ENCODE measurements around the gene CREG2. TPM values are rescaled to one million over a fixed set of nuclear protein-coding genes. Genes with fewer than 3 reads are reported as not detected.

CREG2 gene
- total and polyA plus RNA-seq, 7 experiments from 2014 or later: 0.56 TPM; not detected in 6

- Histone ChIP-seq H3K4me3 (ENCODE audit: low read length) (no peak overlapping the region), H3K36me3 (ENCODE audit: control insufficient read depth in 2 of 3, insufficient read depth in 3 of 3, low read length in 3 of 3) (no peaks in the 10 kb centered on the region), H3K4me1 (ENCODE audit: control insufficient read depth in 2 of 2, insufficient read depth in 2 of 2, low read length in 2 of 2) (no peaks in the 10 kb centered on the region), H3K9me3 (ENCODE audit: control insufficient read depth in 2 of 3, low read length in 3 of 3) (no peaks in the 10 kb centered on the region), H3K27me3 (ENCODE audit: control insufficient read depth in 2 of 2, insufficient read depth in 2 of 2, low read length in 2 of 2) (peaks cover 0 to 5% of the 10 kb centered on the region in 2 donors), H3K27ac (ENCODE audit: low read depth, low read length) (no peak overlapping the region)
- DNase-seq (no peak), ATAC-seq (no peak)
- Mint-ChIP-seq H3K36me3 (peaks cover 0 to 8% (median 0%) of the 10 kb centered on the region in 5 donors), H3K4me1 (peaks cover 0 to 5% (median 0%) of the 10 kb centered on the region in 7 donors), H3K27me3 (peaks cover 9 to 25% (median 22%) of the 10 kb centered on the region in 5 donors), H3K9me3 (peaks cover 0 to 4% (median 0%) of the 10 kb centered on the region in 11 donors), H3K27ac (no peak overlapping the region), H3K4me3 (no peak overlapping the region)
- ChIA-PET CTCF (interaction anchor here (0.9 kb wide), 1 partner anchor 21 kb away, joined by 3 read pairs; no protein-coding TSS in a partner anchor), POLR2A (no interaction called here)
- intact Hi-C loops (cut with micrococcal nuclease): no loop called here
These were observed 11.0 kb upstream of the CREG2 start for GRCh38 chr2:101398116-101398821.

- ChIA-PET CTCF (interaction anchor here (2.3 kb wide), 1 partner anchor 9 kb away, joined by 9 read pairs; the partner anchor contains the start of gene CREG2), POLR2A (no interaction called here)
- H3K4me1 ChIP-seq (ENCODE audit: control insufficient read depth in 2 of 2, insufficient read depth in 2 of 2, low read length in 2 of 2): no peaks in the 10 kb centered on the region
- Mint-ChIP-seq H3K4me3 (no peak overlapping the region), H3K4me1 (peaks cover 0 to 5% (median 0%) of the 10 kb centered on the region in 7 donors), H3K9me3 (peaks cover 0 to 6% (median 0%) of the 10 kb centered on the region in 11 donors), H3K36me3 (peaks cover 0 to 8% (median 0%) of the 10 kb centered on the region in 5 donors), H3K27ac (no peak overlapping the region), H3K27me3 (peaks cover 19 to 26% (median 24%) of the 10 kb centered on the region in 5 donors)
- intact Hi-C loops (cut with micrococcal nuclease): no loop called here
- H3K27me3 ChIP-seq (ENCODE audit: control insufficient read depth in 2 of 2, insufficient read depth in 2 of 2, low read length in 2 of 2): peaks cover 0 to 5% of the 10 kb centered on the region in 2 donors
- no peak overlapping the region for H3K27ac ChIP-seq (ENCODE audit: low read depth, low read length)
- H3K9me3 ChIP-seq (ENCODE audit: control insufficient read depth in 2 of 3, low read length in 3 of 3): no peaks in the 10 kb centered on the region
- DNase-seq: no peak
- no peak for ATAC-seq
- no peak overlapping the region for H3K4me3 ChIP-seq (ENCODE audit: low read length)
- H3K36me3 ChIP-seq (ENCODE audit: control insufficient read depth in 2 of 3, insufficient read depth in 3 of 3, low read length in 3 of 3): no peaks in the 10 kb centered on the region
These were observed 9.0 kb upstream of the CREG2 start for GRCh38 chr2:101396316-101396717.

DNA sequence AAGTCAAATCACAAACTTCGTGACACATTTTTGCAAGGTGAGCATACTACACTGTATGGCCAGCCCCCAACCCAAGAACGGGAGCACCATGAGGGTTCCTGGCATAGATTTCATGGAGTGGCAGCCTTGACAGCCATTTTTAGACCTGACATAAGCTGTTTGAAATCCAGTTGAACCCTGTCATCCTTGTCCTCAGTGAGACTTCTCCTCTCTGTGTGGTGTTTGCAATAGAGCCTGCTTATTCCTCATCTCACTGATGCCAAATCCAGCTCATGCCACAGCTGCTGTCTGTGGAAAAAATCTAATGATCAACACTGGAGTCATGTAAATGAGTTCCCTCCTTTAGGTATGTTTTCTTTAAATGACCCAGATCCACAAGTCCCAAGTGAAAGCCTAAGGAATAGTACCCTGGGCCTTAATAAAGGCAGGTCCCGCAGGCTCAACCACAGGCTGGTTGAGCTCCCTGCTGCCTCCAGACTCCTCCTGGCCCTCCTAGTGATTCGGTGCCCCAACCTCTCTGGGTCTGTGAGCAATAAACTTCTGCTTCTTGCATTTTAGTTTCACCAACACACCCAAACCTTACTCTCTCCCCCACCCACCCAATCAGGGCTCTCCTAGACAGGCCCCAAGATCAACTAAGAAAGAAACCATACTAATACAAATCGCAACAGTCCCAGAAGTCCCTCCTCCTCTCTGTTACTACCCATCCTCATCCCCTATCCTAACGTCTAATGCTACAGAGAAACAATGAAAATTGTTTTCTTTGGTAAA lies 8.4 kb upstream of the CREG2 start:
- Mint-ChIP-seq H3K36me3 (peaks cover 0 to 8% (median 0%) of the 10 kb centered on the region in 5 donors), H3K27ac (no peak overlapping the region), H3K9me3 (peaks cover 0 to 6% (median 0%) of the 10 kb centered on the region in 11 donors), H3K27me3 (peaks cover 19 to 25% (median 24%) of the 10 kb centered on the region in 5 donors), H3K4me1 (peaks cover 0 to 5% (median 0%) of the 10 kb centered on the region in 7 donors), H3K4me3 (no peak overlapping the region)
- H3K4me3 ChIP-seq (ENCODE audit: low read length): no peak overlapping the region
- peaks cover 0 to 5% of the 10 kb centered on the region in 2 donors for H3K27me3 ChIP-seq (ENCODE audit: control insufficient read depth in 2 of 2, insufficient read depth in 2 of 2, low read length in 2 of 2)
- ChIA-PET POLR2A (interaction anchor here (0.7 kb wide), 1 partner anchor 17 kb away, joined by 3 read pairs; no protein-coding TSS in a partner anchor), CTCF (interaction anchor here (1.0 to 2.3 kb wide), 2 partner anchors 8 to 322 kb away, joined by 3 to 9 read pairs; partner anchors contain the start of gene CREG2)
- H3K9me3 ChIP-seq (ENCODE audit: control insufficient read depth in 2 of 3, low read length in 3 of 3): no peaks in the 10 kb centered on the region
- ATAC-seq (no peak), DNase-seq (no peak)
- intact Hi-C loops (cut with micrococcal nuclease): no loop called here
- H3K27ac ChIP-seq (ENCODE audit: low read depth, low read length): no peak overlapping the region
- no peaks in the 10 kb centered on the region for H3K4me1 ChIP-seq (ENCODE audit: control insufficient read depth in 2 of 2, insufficient read depth in 2 of 2, low read length in 2 of 2)
- H3K36me3 ChIP-seq (ENCODE audit: control insufficient read depth in 2 of 3, insufficient read depth in 3 of 3, low read length in 3 of 3): no peaks in the 10 kb centered on the region

DNA sequence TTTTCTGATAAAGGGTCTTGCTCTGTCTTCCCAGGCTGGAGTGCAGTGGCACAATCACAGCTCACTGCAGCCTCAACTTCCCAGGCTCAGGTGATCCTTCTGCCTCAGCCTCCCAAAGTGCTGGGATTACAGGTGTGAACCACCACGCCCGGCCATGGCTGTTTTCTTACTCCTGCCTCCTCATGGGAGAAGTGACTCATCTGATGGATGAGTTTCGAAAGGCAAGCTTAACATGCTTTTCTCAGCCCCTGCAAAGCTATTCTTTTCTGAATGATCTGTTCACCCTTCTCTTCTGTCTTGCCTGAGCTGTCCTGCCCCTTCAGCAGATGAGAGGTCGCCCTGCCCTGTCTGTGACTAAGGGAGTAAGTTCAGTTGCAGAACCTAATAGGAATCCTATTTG lies 929 bp upstream of the CREG2 start:
- peaks cover 34 to 78% (median 47%) of the 10 kb centered on the region in 5 donors for H3K27me3 Mint-ChIP-seq

GRCh38 chr2:101386599-101387150 lies 628 bp downstream of the CREG2 start:
- H3K9me3 Mint-ChIP-seq: peaks cover 0 to 2% (median 0%) of the 10 kb centered on the region in 11 donors
- intact Hi-C loops (cut with micrococcal nuclease): loop anchor here (1.0 to 10.0 kb wide), 7 partner anchors 44 to 374 kb away; partner anchors contain the start of genes CNOT11 (in 1 of the 2) and RNF149 (in 1 of the 2)
- peaks cover 3% of the 10 kb centered on the region in 2 donors for H3K4me1 ChIP-seq (ENCODE audit: control insufficient read depth in 2 of 2, insufficient read depth in 2 of 2, low read length in 2 of 2)
- DNase-seq: peak in 2 of 9 donors; percentile 5 to 23
- H3K4me3 ChIP-seq (ENCODE audit: low read length): peak overlapping the region; percentile 41
- no peak overlapping the region for H3K27ac ChIP-seq (ENCODE audit: low read depth, low read length)
- peaks cover 0 to 4% (median 0%) of the 10 kb centered on the region in 5 donors for H3K36me3 Mint-ChIP-seq
- H3K36me3 ChIP-seq (ENCODE audit: control insufficient read depth in 2 of 3, insufficient read depth in 3 of 3, low read length in 3 of 3): no peaks in the 10 kb centered on the region
- H3K4me1 Mint-ChIP-seq: peaks cover 5 to 15% (median 10%) of the 10 kb centered on the region in 7 donors
- peak overlapping the region in 1 of 9 donors; percentile 20 for H3K27ac Mint-ChIP-seq
- peak; percentile 38 for ATAC-seq
- H3K27me3 ChIP-seq (ENCODE audit: control insufficient read depth in 2 of 2, insufficient read depth in 2 of 2, low read length in 2 of 2): peaks cover 0 to 11% of the 10 kb centered on the region in 2 donors
- peak overlapping the region; percentile 41 to 84 (median 73) for H3K4me3 Mint-ChIP-seq
- ChIA-PET POLR2A (interaction anchor here (0.5 to 1.0 kb wide), 4 partner anchors 44 to 83 kb away, joined by 3 read pairs; no protein-coding TSS in a partner anchor), CTCF (interaction anchor here (1.1 to 3.7 kb wide), 8 partner anchors 10 to 341 kb away, joined by 3 to 24 read pairs (median 6); no protein-coding TSS in a partner anchor)
- H3K9me3 ChIP-seq (ENCODE audit: control insufficient read depth in 2 of 3, low read length in 3 of 3): no peaks in the 10 kb centered on the region
- H3K27me3 Mint-ChIP-seq: peaks cover 34 to 77% (median 55%) of the 10 kb centered on the region in 5 donors

More for the DNA sequence above, 929 bp upstream of the CREG2 start:
- ChIA-PET CTCF (interaction anchor here (1.1 to 3.7 kb wide), 7 partner anchors 8 to 436 kb away, joined by 3 to 24 read pairs (median 3); no protein-coding TSS in a partner anchor), POLR2A (no interaction called here)
- Histone ChIP-seq H3K9me3 (ENCODE audit: control insufficient read depth in 2 of 3, low read length in 3 of 3) (no peaks in the 10 kb centered on the region), H3K36me3 (ENCODE audit: control insufficient read depth in 2 of 3, insufficient read depth in 3 of 3, low read length in 3 of 3) (no peaks in the 10 kb centered on the region), H3K4me3 (ENCODE audit: low read length) (no peak overlapping the region), H3K4me1 (ENCODE audit: control insufficient read depth in 2 of 2, insufficient read depth in 2 of 2, low read length in 2 of 2) (peaks cover 3% of the 10 kb centered on the region in 2 donors), H3K27ac (ENCODE audit: low read depth, low read length) (no peak overlapping the region), H3K27me3 (ENCODE audit: control insufficient read depth in 2 of 2, insufficient read depth in 2 of 2, low read length in 2 of 2) (peaks cover 0 to 11% of the 10 kb centered on the region in 2 donors)
- Mint-ChIP-seq H3K4me1 (peaks cover 5 to 15% (median 10%) of the 10 kb centered on the region in 7 donors), H3K9me3 (peaks cover 0 to 3% (median 0%) of the 10 kb centered on the region in 11 donors), H3K27ac (no peak overlapping the region), H3K36me3 (peaks cover 0 to 1% (median 0%) of the 10 kb centered on the region in 5 donors), H3K4me3 (peak overlapping the region; percentile 27 to 81 (median 44))
- ATAC-seq: no peak
- DNase-seq: no peak
- intact Hi-C loops (cut with micrococcal nuclease): loop anchor here (5.0 to 10.0 kb wide), 4 partner anchors 86 to 136 kb away; partner anchors contain the start of gene CNOT11 (in 1 of the 2)

Data from naive thymus-derived CD4-positive, alpha-beta T cell (primary cell).